HepG2 (cell line): ENCODE results near the gene KMT2B. TPM values are rescaled to one million over a fixed set of nuclear protein-coding genes. Genes with fewer than 3 reads are reported as not detected.

Experiments used
- MTA1 ChIP-seq: sonication (generic); formaldehyde crosslinking; IDR thresholded peaks from 2 replicates; pipeline ENCODE4 v1.4.0; 2020; ENCODE audit warnings: missing genetic modification reagents, mild to moderate bottlenecking, borderline replicate concordance
- SKIL ChIP-seq: sonication (generic); formaldehyde crosslinking; IDR thresholded peaks from 2 replicates; pipeline ENCODE4 v1.8.0; 2022; ENCODE audit warnings: missing genetic modification reagents, mild to moderate bottlenecking, moderate library complexity, borderline replicate concordance
- SP4 ChIP-seq: sonication (generic); formaldehyde crosslinking; IDR thresholded peaks from 2 replicates; pipeline ENCODE4 v1.8.1; 2023; ENCODE audit warnings: mild to moderate bottlenecking, missing genetic modification reagents
- TRIM22 ChIP-seq: fragments of 450-650 bp; IDR thresholded peaks from 2 replicates; pipeline ENCODE4 v1.6.1; 2017
- ZBTB37 ChIP-seq: sonication (generic); formaldehyde crosslinking; IDR thresholded peaks from 2 replicates; pipeline ENCODE4 v1.4.0; 2020; ENCODE audit warnings: mild to moderate bottlenecking, missing genetic modification reagents
- ZNF335 ChIP-seq: sonication (generic); formaldehyde crosslinking; IDR thresholded peaks from 2 replicates; pipeline ENCODE4 v1.4.0; 2020; ENCODE audit warnings: missing genetic modification reagents
- polyA plus RNA-seq, 8 experiments: library from polyadenylated mRNA; depleted of rRNA in 3 of 8; stranded (reverse) in 7 of 8; unstranded in 1 of 8; fragments of >200 nt; fragmentation: Illumina TruSeq in 4 of 8; extraction: Trizol in 4 of 8; gene quantifications; 2 replicates each; pipeline versions ENCODE4 v1.2.1 to v1.2.3, GENCODE V29; 2011 to 2016; ENCODE audit warnings: low read depth in 4 of 8, missing spikeins in 1 of 8, mixed read lengths in 1 of 8; ENCODE audit not compliant: insufficient read depth in 1 of 8
- total RNA-seq, 5 experiments: library from RNA; depleted of rRNA; stranded (reverse); fragments of >200 nt; fragmentation: Illumina TruSeq; extraction: Trizol; gene quantifications; 2 replicates each; pipeline ENCODE4 v1.2.3, GENCODE V29; 2016; ENCODE audit warnings: low read depth in 1 of 5

The KMT2B gene
- total and polyA plus RNA-seq, 2 of the 13 experiments (the other 11 are each of a cell fraction or from before 2014, with no cell fraction given) = 6.2 to 16.9 TPM

- TF ChIP-seq SKIL (CRISPR knock-in tag) (no peak), MTA1 (CRISPR knock-in tag) (no peak), TRIM22 (no peak), ZBTB37 (no peak), SP4 (CRISPR knock-in tag) (no peak), ZNF335 (CRISPR knock-in tag) (no peak)
- TF ChIP-seq, all 625 proteins: peak for 0
Observed at GRCh38 chr19:35710784-35711723, 6.7 kb upstream of the KMT2B start (continued).
